ENCODE measurements around the gene TTC1. TPM values are rescaled to one million over a fixed set of nuclear protein-coding genes. Genes with fewer than 3 reads are reported as not detected.

TTC1 gene, protein sequence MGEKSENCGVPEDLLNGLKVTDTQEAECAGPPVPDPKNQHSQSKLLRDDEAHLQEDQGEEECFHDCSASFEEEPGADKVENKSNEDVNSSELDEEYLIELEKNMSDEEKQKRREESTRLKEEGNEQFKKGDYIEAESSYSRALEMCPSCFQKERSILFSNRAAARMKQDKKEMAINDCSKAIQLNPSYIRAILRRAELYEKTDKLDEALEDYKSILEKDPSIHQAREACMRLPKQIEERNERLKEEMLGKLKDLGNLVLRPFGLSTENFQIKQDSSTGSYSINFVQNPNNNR
- total RNA-seq, result 52.0 and 60.2 TPM in 2 replicates

DNA sequence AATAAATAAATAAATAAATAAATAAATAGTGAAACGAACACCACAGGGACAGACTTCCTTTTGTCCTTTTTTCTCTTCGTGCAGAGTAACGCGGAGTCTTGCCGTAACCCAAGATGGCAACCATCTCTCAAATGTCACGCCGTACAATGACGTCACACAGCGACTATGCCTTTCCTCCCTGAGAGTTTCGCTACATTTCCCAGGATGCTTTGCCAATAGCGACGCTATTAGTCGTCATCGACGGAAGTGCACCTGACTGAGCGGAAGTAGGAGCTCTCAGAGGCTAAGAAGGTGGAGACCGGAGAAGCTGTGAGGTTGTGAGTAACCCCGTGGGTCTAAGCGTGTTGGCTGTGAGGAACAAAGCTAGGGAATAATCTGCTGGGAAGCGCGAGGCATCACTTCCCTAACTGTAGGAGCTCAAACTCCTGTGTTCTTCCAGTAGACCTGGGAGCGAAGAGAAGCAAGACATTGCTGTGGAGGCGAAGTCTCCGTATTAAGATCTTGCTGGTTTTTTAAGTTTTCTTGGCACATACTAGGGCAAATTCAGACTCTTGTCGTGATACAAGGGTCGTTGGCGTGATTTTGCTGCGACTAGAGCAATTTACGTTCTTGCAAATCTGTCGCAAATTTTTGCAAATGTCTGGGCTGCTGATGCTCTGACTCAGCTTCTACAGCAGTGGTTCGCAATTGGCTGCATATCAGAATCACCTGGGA, at the start of gene TTC1:
Gene TTC1 (plus strand): TSS at position 263 of the 714 bp plus-strand sequence. CDS start 1,390 bp downstream, outside the sequence.

Small RNA genes lying within 50 kb of the gene (small RNA-seq; reads per million reads assigned to genes)
- not detected for gene RF00019

Other genes with a start within 250 kb of the TTC1 start
- gene ADRA1B, start 92.7 kb upstream of the TTC1 start, total RNA-seq, result 0.13 and 0.76 TPM in 2 replicates
- gene PWWP2A, start 110.3 kb downstream of the TTC1 start, total RNA-seq, result 20.9 and 21.7 TPM in 2 replicates
- gene FABP6, start 220.4 kb downstream of the TTC1 start, total RNA-seq, result not detected in 2 replicates